Tibial nerve (tissue), 4 donors: ENCODE results near the gene ABHD12.

Experiments
- CTCF ChIP-seq, 5 experiments: fragments of 200-600 bp in 3 of 5; fragments of 450-650 bp in 2 of 5; sonication (generic) in 3 of 5; IDR thresholded peaks; one replicate each; pipeline ENCODE4 v1.5.1; 2016 to 2019; ENCODE audit warnings: antibody characterized with exemption in 5 of 5, mild to moderate bottlenecking in 3 of 5, moderate library complexity in 2 of 5
- EP300 ChIP-seq, 2 donors: sonication (generic); formaldehyde crosslinking; IDR thresholded peaks; one replicate each; pipeline ENCODE4 v1.6.1; 2017; ENCODE audit warnings: antibody characterized with exemption in 2 of 2, mild to moderate bottlenecking in 1 of 2
- POLR2A ChIP-seq, 2 donors: fragments of 450-650 bp; IDR thresholded peaks; one replicate each; pipeline ENCODE4 v1.6.1; 2017; ENCODE audit warnings: antibody characterized with exemption in 2 of 2, mild to moderate bottlenecking in 2 of 2, moderate library complexity in 2 of 2

DNA sequence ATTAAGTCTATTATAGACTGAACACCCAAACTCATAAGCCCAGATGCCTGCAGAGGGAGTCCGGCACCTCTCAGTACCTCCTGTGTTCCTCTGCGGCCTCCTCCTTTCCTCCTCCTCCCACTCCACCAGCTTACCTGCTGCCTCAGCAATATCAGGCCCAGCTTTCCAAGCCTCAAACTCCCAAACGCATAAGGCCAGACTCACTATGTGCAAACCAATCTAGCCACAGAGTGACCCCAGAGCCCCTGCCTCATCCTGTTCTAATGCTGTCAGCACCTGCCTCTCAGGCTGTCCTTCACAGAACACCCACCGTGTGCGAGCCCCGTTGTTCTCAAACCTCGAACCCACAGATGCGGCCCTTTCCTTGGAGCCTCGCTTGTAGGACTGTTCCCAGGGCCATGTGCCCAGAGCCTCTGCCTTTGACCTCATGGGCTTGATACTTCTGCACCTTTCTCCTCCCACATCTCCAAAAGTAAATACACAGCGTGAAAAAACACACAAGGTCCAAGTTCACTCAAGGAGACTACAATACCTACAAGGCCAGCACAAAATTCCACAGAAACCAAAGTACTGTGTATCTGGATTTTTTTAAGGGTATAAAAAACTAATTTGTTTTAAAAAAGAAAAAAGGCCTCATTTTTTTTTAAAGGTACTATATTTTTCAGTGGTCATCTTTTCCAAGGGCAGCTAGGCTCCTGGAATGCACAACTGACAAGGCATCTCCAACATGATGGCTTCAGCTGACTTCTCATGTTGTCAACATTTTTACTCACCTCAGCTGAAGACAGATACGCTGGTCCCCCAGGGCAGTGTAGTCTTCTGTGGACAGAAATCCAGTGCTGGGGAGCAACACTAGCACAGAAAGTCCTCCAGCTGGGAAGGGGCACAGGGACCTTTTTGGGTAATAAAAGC is 52.3 kb downstream of the ABHD12 start:
- no peak for TF ChIP-seq POLR2A (IDR thresholded peaks at IDR 0.05)
- no peak for TF ChIP-seq EP300 (IDR thresholded peaks at IDR 0.05)
- no peak for TF ChIP-seq CTCF (IDR thresholded peaks at IDR 0.05)
